Stimulated activated CD4-positive, alpha-beta T cell treated with anti-CD3 and anti-CD28 coated beads, Interleukin-1b, Interleukin-23, amount 100 ng/mL, for 24 hours (primary cell): ENCODE results near the gene HES2.
"Not testable (repeated sequence)": the region's sequence is repeated elsewhere in the genome, so short reads cannot be mapped to it uniquely, and the experiment has no call there.

Experiments
- DNase-seq, 4 experiments: peaks; one replicate each; pipeline ENCODE4 v3.0.0-alpha.2; 2020; ENCODE audit warnings: low read depth in 4 of 4, low spot score in 1 of 4

HES2 gene

GRCh38 chr1:6391951-6392808 lies 27.5 kb downstream of the HES2 start:
- no peak for DNase-seq

GRCh38 chr1:6389971-6390370 lies 29.7 kb downstream of the HES2 start:
- DNase-seq, result no peak

- DNase-seq, result no peak
Observed at GRCh38 chr1:6386371-6386949, 33.3 kb downstream of the HES2 start.

- no peak for DNase-seq
Observed at GRCh38 chr1:6385488-6386191, 34.1 kb downstream of the HES2 start.

- DNase-seq, result no peak
Observed at GRCh38 chr1:6384962-6385361, 34.8 kb downstream of the HES2 start.

GRCh38 chr1:6384135-6384534 lies 35.6 kb downstream of the HES2 start:
- DNase-seq, result no peak

GRCh38 chr1:6380037-6380436 lies 39.7 kb downstream of the HES2 start:
- DNase-seq, result no peak

GRCh38 chr1:6378096-6378746 lies 41.5 kb downstream of the HES2 start:
- DNase-seq, result no peak

- DNase-seq, result no peak
Observed at GRCh38 chr1:6373961-6374720, 45.6 kb downstream of the HES2 start.

- DNase-seq, result not testable (repeated sequence)
Observed at GRCh38 chr1:6372236-6372635, 47.5 kb downstream of the HES2 start.

- DNase-seq, result no peak
Observed at GRCh38 chr1:6370006-6370405, 49.7 kb downstream of the HES2 start.

- DNase-seq, result no peak
Observed at GRCh38 chr1:6367381-6368012, 52.2 kb downstream of the HES2 start.

GRCh38 chr1:6365047-6365446 lies 54.7 kb downstream of the HES2 start:
- DNase-seq, result no peak

GRCh38 chr1:6363085-6363884 lies 56.4 kb downstream of the HES2 start:
- not testable (repeated sequence) for DNase-seq
